ENCODE measurements around the gene GYS2.
"Not testable (repeated sequence)": the region's sequence is repeated elsewhere in the genome, so short reads cannot be mapped to it uniquely, and the experiment has no call there.

The GYS2 gene

DNA sequence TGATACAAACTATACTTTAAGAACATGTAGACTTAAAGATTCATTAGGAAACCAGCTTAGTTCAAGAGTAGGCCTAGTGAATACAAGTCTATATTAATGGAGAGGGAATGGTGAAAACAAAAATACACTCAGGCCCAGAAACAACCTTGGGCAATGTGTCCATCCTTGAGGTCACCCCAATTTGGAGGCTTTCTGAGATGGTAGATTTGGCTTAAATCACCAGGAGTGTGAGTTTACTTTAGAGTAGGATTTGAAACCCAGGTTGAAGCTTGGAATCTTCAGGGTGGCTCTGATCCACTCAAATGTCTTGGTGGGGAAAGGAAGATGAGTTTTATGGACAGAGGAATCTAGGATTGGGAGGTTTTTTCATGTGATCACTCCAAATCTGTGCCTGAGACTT lies 42.5 kb upstream of the GYS2 start:
- H3K4me1 ChIP-seq (ENCODE audit: control insufficient read depth in 1 of 2, insufficient read depth in 1 of 2, low read depth in 1 of 2, low read length in 1 of 2) = no peaks in the 10 kb centered on the region
- no peaks in the 10 kb centered on the region for H3K9me3 ChIP-seq
- TF ChIP-seq, protein P1, sequence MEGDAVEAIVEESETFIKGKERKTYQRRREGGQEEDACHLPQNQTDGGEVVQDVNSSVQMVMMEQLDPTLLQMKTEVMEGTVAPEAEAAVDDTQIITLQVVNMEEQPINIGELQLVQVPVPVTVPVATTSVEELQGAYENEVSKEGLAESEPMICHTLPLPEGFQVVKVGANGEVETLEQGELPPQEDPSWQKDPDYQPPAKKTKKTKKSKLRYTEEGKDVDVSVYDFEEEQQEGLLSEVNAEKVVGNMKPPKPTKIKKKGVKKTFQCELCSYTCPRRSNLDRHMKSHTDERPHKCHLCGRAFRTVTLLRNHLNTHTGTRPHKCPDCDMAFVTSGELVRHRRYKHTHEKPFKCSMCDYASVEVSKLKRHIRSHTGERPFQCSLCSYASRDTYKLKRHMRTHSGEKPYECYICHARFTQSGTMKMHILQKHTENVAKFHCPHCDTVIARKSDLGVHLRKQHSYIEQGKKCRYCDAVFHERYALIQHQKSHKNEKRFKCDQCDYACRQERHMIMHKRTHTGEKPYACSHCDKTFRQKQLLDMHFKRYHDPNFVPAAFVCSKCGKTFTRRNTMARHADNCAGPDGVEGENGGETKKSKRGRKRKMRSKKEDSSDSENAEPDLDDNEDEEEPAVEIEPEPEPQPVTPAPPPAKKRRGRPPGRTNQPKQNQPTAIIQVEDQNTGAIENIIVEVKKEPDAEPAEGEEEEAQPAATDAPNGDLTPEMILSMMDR (IDR thresholded peaks at IDR 0.05) = no peak
- H3K36me3 ChIP-seq = no peaks in the 10 kb centered on the region
- no peaks in the 10 kb centered on the region for H3K27me3 ChIP-seq
- H3K27ac ChIP-seq = no peak overlapping the region
- no peak overlapping the region for H3K4me3 ChIP-seq (ENCODE audit: low read depth in 1 of 2, low read length in 1 of 2)

DNA sequence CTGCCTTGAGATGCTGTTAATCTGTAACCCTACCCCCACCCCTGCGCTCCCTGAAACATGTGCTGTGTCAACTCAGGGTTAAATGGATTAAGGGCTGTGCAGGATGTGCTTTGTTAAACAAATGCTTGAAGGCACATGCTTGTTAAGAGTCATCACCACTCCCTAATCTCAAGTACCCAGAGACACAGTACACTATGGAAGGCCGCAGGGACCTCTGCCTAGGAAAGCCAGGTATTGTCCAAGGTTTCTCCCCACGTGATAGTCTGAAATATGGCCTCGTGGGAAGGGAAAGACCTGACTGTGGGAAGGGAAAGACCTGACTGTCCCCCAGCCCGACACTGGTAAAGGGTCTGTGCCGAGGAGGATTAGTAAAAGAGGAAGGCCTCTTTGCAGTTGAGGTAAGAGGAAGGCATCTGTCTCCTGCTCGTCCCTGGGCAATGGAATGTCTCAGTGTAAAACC lies 40.4 kb upstream of the GYS2 start:
- H3K27me3 ChIP-seq; H3K9me3 ChIP-seq; H3K27ac ChIP-seq; H3K4me3 ChIP-seq (ENCODE audit: low read depth in 1 of 2, low read length in 1 of 2); H3K4me1 ChIP-seq (ENCODE audit: control insufficient read depth in 1 of 2, insufficient read depth in 1 of 2, low read depth in 1 of 2, low read length in 1 of 2); H3K36me3 ChIP-seq: not testable (repeated sequence)

DNA sequence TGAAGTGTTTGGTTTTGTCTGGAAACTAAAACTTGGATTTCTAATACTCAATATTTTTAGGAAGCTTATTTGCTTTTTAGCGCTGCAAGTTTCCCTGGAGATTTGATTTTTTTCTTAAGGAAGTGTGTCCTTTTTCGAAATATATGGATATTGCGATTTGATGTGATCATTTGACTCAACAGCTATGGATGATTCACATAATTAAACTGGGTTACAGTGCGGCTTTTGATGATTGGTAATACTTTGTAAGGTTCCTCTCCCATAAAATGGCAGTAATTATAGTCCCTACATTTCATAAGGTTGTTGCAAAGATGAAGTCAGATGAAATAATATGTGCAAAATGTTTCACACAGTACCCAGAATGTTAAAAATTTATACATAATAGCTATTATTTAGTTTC lies 39.9 kb upstream of the GYS2 start:
- H3K27ac ChIP-seq = no peak overlapping the region
- no peaks in the 10 kb centered on the region for H3K9me3 ChIP-seq
- no peaks in the 10 kb centered on the region for H3K27me3 ChIP-seq
- H3K4me3 ChIP-seq (ENCODE audit: low read depth in 1 of 2, low read length in 1 of 2) = no peak overlapping the region
- H3K4me1 ChIP-seq (ENCODE audit: control insufficient read depth in 1 of 2, insufficient read depth in 1 of 2, low read depth in 1 of 2, low read length in 1 of 2) = no peaks in the 10 kb centered on the region
- TF ChIP-seq, protein P1 (IDR thresholded peaks at IDR 0.05) = no peak
- H3K36me3 ChIP-seq = no peaks in the 10 kb centered on the region

DNA sequence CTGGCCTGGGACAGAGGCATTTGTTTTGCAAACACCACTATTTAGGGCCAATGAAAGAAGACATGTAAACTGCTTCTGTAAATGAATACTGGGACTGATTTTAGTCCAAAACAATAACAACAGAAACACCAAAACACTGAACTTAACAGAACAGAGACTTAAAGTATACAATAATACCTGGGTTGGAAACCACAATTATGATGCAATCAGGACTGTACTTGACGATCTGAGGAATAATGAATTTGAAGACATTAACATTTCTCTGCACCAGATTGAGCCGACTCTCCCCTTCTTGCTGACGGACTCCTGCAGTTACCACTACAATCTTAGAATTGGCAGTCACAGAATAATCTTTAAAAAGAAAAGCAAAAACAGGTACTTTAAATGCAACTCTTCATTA lies 39.1 kb upstream of the GYS2 start:
- Histone ChIP-seq H3K9me3 (no peaks in the 10 kb centered on the region), H3K4me3 (ENCODE audit: low read depth in 1 of 2, low read length in 1 of 2) (no peak overlapping the region), H3K36me3 (no peaks in the 10 kb centered on the region), H3K27me3 (no peaks in the 10 kb centered on the region), H3K27ac (no peak overlapping the region), H3K4me1 (ENCODE audit: control insufficient read depth in 1 of 2, insufficient read depth in 1 of 2, low read depth in 1 of 2, low read length in 1 of 2) (no peaks in the 10 kb centered on the region)
- TF ChIP-seq, protein P1 (IDR thresholded peaks at IDR 0.05) = no peak

DNA sequence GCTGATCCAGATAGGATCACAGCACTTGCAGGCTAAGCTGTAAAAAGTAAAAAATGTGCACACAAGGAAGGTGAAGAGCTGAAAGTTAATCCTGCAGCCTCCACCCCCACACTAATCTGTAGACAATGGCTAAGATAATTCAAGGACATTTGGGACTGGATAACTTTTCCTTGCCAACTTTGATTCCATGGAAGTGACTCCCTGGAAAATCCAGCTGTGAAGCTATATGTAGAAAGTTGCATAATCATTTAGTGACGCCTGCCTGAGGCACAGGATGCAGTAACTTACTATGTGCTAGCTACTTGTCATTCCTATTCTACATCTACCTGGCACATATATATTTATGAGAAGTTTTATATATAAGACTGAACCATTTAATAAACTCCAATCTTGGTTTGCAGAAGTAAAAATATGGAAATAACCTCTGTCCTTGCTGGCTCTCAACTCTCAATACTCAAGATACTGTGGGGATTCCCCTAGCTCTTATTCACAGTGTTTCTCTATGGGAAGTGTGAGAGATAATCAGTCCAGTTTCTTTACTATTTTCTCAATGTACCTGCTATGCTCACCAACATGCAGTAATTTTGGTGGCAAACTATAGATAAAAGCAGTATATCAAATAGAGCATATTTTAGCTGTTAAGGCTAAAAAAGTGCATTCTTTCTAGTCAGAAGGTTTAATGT lies 38.2 kb upstream of the GYS2 start:
- no peaks in the 10 kb centered on the region for H3K36me3 ChIP-seq
- TF ChIP-seq, protein P1 (IDR thresholded peaks at IDR 0.05) = no peak
- no peaks in the 10 kb centered on the region for H3K9me3 ChIP-seq
- H3K4me3 ChIP-seq (ENCODE audit: low read depth in 1 of 2, low read length in 1 of 2) = no peak overlapping the region
- no peaks in the 10 kb centered on the region for H3K27me3 ChIP-seq
- H3K27ac ChIP-seq = no peak overlapping the region
- H3K4me1 ChIP-seq (ENCODE audit: control insufficient read depth in 1 of 2, insufficient read depth in 1 of 2, low read depth in 1 of 2, low read length in 1 of 2) = no peaks in the 10 kb centered on the region

DNA sequence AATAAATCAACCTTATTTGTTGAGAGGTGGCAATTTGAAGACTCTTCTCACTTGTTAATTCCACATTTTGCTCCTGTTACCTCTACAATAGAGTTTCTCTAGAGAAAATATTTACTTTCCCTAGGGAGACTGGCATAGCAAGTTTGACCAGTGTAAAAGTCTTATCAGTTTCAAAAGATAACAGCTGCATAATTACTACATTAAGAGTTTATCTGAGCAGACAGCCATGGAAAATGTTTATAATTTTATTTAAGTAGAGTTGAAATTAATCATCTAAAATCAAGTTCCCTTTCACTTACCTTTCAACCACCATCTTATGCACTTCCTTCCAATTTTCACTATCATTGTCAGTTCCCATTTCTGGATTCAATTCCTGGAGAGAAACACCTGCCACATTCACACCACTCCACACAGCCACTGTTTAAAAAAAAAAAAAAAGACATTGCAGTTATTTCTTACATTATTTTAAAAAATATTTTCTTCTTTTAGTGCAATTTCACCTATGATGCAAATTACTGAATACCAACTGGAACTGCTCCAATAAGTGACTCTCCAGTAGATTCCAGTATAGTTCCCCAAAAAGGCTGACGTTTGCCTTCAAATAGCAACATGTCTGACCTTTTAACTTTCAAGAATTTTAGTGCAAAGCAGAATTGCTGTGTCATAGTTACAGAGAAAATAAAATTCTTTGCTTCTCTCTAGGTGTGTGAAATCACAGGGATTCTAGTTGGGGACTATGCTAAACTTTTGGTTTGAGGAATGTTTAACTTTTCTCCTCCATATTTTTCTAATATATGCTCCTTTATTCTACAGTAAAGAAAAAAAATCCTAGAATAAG lies 33.6 kb upstream of the GYS2 start:
- TF ChIP-seq, protein P1 (IDR thresholded peaks at IDR 0.05) = no peak
- H3K4me3 ChIP-seq (ENCODE audit: low read depth in 1 of 2, low read length in 1 of 2) = no peak overlapping the region
- no peaks in the 10 kb centered on the region for H3K27me3 ChIP-seq
- H3K4me1 ChIP-seq (ENCODE audit: control insufficient read depth in 1 of 2, insufficient read depth in 1 of 2, low read depth in 1 of 2, low read length in 1 of 2) = no peaks in the 10 kb centered on the region
- no peak overlapping the region for H3K27ac ChIP-seq
- H3K9me3 ChIP-seq = no peaks in the 10 kb centered on the region
- H3K36me3 ChIP-seq = no peaks in the 10 kb centered on the region
